Activated CD4-positive, alpha-beta T cell treated with anti-CD3 and anti-CD28 coated beads, Interleukin-2, amount 10 ng/mL, durations not matched to agents 24 days and 14 days (primary cell): ENCODE results near the gene RPP14. TPM values are rescaled to one million over a fixed set of nuclear protein-coding genes. Genes with fewer than 3 reads are reported as not detected.

Experiments
- DNase-seq: peaks from one replicate; pipeline ENCODE4 v3.0.0; 2022
- H3K27ac Mint-ChIP-seq: one replicate; pipeline ENCODE4 v1.8.0; 2022; ENCODE audit warnings: mild to moderate bottlenecking, mixed read lengths
- H3K27me3 Mint-ChIP-seq: one replicate; pipeline ENCODE4 v1.8.0; 2022; ENCODE audit warnings: mixed read lengths
- H3K36me3 Mint-ChIP-seq: one replicate; pipeline ENCODE4 v1.8.0; 2022; ENCODE audit warnings: low read depth, mild to moderate bottlenecking, mixed read lengths
- H3K4me1 Mint-ChIP-seq: one replicate; pipeline ENCODE4 v1.8.0; 2021; ENCODE audit warnings: mixed read lengths
- H3K4me3 Mint-ChIP-seq: one replicate; pipeline ENCODE4 v1.8.0; 2022; ENCODE audit warnings: mild to moderate bottlenecking, moderate library complexity, mixed read lengths
- H3K9me3 Mint-ChIP-seq: one replicate; pipeline ENCODE4 v1.8.0; 2021; ENCODE audit warnings: mixed read lengths
- intact Hi-C: fragments of 100-400 bp; cut with micrococcal nuclease; formaldehyde crosslinking; loops from one replicate; pipeline ENCODE4 v1.15.1; 2023
- total RNA-seq: library from RNA; stranded (reverse); gene quantifications from 2 replicates; pipeline ENCODE4 v1.2.3, GENCODE V29; 2022

The RPP14 gene
- total RNA-seq, 1 donor from 2014 or later, result 25.2 TPM

GRCh38 chr3:58345457-58345856 is 39.4 kb downstream of the RPP14 start:
- intact Hi-C loops, result no loop called here
- no peaks in the 10 kb centered on the region for H3K9me3 Mint-ChIP-seq
- no peak for DNase-seq
- no peaks in the 10 kb centered on the region for H3K27me3 Mint-ChIP-seq
- no peak overlapping the region for H3K4me3 Mint-ChIP-seq
- peaks cover 48% of the 10 kb centered on the region for H3K4me1 Mint-ChIP-seq
- no peak overlapping the region for H3K27ac Mint-ChIP-seq
- peaks cover 43% of the 10 kb centered on the region for H3K36me3 Mint-ChIP-seq

GRCh38 chr3:58346368-58346767 is 40.3 kb downstream of the RPP14 start:
- no peaks in the 10 kb centered on the region for H3K27me3 Mint-ChIP-seq
- H3K9me3 Mint-ChIP-seq, result no peaks in the 10 kb centered on the region
- H3K4me1 Mint-ChIP-seq, result peaks cover 51% of the 10 kb centered on the region
- H3K36me3 Mint-ChIP-seq, result peaks cover 35% of the 10 kb centered on the region
- no peak for DNase-seq
- H3K4me3 Mint-ChIP-seq, result peak overlapping the region; percentile 8
- peak overlapping the region; percentile 68 for H3K27ac Mint-ChIP-seq
- intact Hi-C loops, result loop anchor here (1.0 kb wide), 1 partner anchor 11 kb away; no protein-coding TSS in a partner anchor

GRCh38 chr3:58347984-58348383 is 41.9 kb downstream of the RPP14 start:
- Mint-ChIP-seq H3K9me3 (no peaks in the 10 kb centered on the region), H3K36me3 (peaks cover 31% of the 10 kb centered on the region), H3K27me3 (no peaks in the 10 kb centered on the region), H3K27ac (peak overlapping the region; percentile 11), H3K4me1 (peaks cover 65% of the 10 kb centered on the region), H3K4me3 (no peak overlapping the region)
- intact Hi-C loops, result no loop called here
- DNase-seq, result no peak

GRCh38 chr3:58349792-58350626 is 44.0 kb downstream of the RPP14 start:
- peak overlapping the region; percentile 82 for H3K27ac Mint-ChIP-seq
- peaks cover 74% of the 10 kb centered on the region for H3K4me1 Mint-ChIP-seq

DNA sequence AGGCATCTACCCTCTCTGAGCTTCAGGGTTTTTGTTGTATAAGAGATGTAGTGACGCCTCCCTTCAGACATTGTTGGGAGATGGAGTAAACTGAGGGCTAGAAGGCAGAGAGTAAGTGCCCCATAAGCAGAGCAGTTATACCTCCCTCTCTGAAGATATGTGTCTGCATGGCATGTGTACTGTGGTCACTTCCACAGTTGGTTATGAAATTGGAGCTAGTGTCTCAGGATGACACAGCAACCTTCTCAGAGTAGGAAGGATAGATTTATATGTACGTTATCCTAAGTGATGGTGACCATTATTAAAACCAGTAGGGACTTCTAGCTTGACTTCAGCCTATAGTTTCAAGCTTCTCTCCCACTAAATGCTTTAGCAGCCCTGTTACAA is 44.6 kb downstream of the RPP14 start:
- H3K4me1 Mint-ChIP-seq, result peaks cover 79% of the 10 kb centered on the region
- H3K36me3 Mint-ChIP-seq, result peaks cover 25% of the 10 kb centered on the region
- H3K27me3 Mint-ChIP-seq, result no peaks in the 10 kb centered on the region
- intact Hi-C loops, result no loop called here
- H3K4me3 Mint-ChIP-seq, result peak overlapping the region; percentile 58
- peak overlapping the region; percentile 82 for H3K27ac Mint-ChIP-seq
- no peaks in the 10 kb centered on the region for H3K9me3 Mint-ChIP-seq
- DNase-seq, result no peak

More at GRCh38 chr3:58349792-58350626, 44.0 kb downstream of the RPP14 start:
- peak overlapping the region; percentile 58 for H3K4me3 Mint-ChIP-seq
- no peaks in the 10 kb centered on the region for H3K9me3 Mint-ChIP-seq
- no peaks in the 10 kb centered on the region for H3K27me3 Mint-ChIP-seq
- intact Hi-C loops, result no loop called here
- peaks cover 26% of the 10 kb centered on the region for H3K36me3 Mint-ChIP-seq
- peak; percentile 73 for DNase-seq

- DNase-seq, result peak; percentile 63
- peaks cover 82% of the 10 kb centered on the region for H3K4me1 Mint-ChIP-seq
- H3K4me3 Mint-ChIP-seq, result peak overlapping the region; percentile 39
- no peaks in the 10 kb centered on the region for H3K9me3 Mint-ChIP-seq
- no peaks in the 10 kb centered on the region for H3K27me3 Mint-ChIP-seq
- peak overlapping the region; percentile 77 for H3K27ac Mint-ChIP-seq
- intact Hi-C loops, result loop anchor here (1.0 kb wide), 1 partner anchor 44 kb away; no protein-coding TSS in a partner anchor
- H3K36me3 Mint-ChIP-seq, result peaks cover 21% of the 10 kb centered on the region
Measured at GRCh38 chr3:58351920-58352319, 45.9 kb downstream of the RPP14 start.

DNA sequence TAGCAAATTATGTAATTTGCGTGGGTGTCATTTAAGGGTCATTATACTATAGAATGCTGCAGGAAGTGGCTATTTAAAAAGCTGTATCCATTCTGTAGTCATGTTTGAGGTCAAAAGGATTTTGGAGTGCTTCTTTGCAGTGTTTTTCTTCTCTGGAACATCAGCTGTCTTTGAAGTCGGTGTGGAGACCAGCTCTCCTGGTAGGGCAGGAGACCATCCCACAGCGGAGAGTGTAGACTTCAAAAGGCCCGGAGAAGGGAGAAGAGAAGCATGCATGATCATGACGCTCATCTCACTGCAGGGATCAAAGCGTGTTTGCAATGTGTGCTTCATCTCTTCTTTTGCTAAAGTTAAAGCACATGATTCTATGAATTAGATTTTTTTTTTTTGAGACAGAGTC is 46.6 kb downstream of the RPP14 start:
- Mint-ChIP-seq H3K36me3 (peaks cover 21% of the 10 kb centered on the region), H3K9me3 (no peaks in the 10 kb centered on the region), H3K4me3 (peak overlapping the region; percentile 5), H3K27ac (peak overlapping the region; percentile 77), H3K27me3 (no peaks in the 10 kb centered on the region), H3K4me1 (peaks cover 84% of the 10 kb centered on the region)
- intact Hi-C loops, result loop anchor here (1.0 kb wide), 1 partner anchor 44 kb away; no protein-coding TSS in a partner anchor
- DNase-seq, result no peak

DNA sequence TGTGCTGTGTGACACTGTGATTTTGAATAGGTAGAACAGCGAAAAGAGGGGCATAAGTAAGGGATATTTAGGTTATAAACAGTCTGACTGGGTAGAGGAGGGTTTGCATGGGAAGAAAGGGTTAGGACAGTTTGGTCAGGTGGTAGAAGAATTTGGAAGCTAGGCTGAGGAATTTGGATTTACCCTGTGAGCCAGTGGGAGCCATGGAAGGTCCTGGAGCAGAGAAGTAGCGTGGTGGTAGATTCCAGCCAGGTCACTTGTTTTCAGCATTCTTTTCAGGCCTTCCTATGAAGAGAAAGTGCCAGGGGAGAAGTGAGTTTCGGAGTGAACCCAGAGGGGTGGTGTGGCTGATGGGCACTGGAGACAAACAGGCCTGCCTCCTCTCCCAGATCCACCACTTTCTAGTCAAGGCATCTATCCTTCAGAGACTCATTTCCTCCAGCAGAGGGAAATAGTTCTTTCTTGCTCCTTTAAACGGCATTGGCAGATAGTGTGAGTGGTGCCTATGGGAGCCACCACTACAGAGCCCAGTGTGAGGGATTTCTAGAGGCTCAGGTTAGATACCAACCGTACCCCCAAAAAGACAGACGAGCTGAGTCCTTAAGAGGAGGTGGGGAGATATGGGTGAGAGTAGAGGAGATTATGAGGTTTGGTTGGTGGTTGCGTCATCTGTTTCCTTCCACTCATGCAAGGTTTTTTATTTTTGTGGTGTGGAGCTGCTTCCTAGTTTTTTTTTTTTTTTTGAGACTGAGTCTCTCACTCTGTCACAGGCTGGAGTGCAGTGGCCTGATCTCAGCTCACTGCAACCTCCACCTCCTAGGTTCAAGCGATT is 47.9 kb downstream of the RPP14 start:
- no peaks in the 10 kb centered on the region for H3K27me3 Mint-ChIP-seq
- peak overlapping the region; percentile 92 for H3K27ac Mint-ChIP-seq
- H3K36me3 Mint-ChIP-seq, result peaks cover 13% of the 10 kb centered on the region
- H3K9me3 Mint-ChIP-seq, result no peaks in the 10 kb centered on the region
- peak overlapping the region; percentile 82 for H3K4me3 Mint-ChIP-seq
- H3K4me1 Mint-ChIP-seq, result peaks cover 83% of the 10 kb centered on the region
- peak; percentile 87 for DNase-seq
- intact Hi-C loops, result loop anchor here (1.0 kb wide), 1 partner anchor 19 kb away; no protein-coding TSS in a partner anchor

GRCh38 chr3:58355179-58355578 is 49.1 kb downstream of the RPP14 start:
- Mint-ChIP-seq H3K36me3 (peaks cover 7% of the 10 kb centered on the region), H3K4me1 (peaks cover 73% of the 10 kb centered on the region), H3K27me3 (no peaks in the 10 kb centered on the region), H3K4me3 (no peak overlapping the region), H3K27ac (peak overlapping the region; percentile 65), H3K9me3 (no peaks in the 10 kb centered on the region)
- no peak for DNase-seq
- intact Hi-C loops, result no loop called here

DNA sequence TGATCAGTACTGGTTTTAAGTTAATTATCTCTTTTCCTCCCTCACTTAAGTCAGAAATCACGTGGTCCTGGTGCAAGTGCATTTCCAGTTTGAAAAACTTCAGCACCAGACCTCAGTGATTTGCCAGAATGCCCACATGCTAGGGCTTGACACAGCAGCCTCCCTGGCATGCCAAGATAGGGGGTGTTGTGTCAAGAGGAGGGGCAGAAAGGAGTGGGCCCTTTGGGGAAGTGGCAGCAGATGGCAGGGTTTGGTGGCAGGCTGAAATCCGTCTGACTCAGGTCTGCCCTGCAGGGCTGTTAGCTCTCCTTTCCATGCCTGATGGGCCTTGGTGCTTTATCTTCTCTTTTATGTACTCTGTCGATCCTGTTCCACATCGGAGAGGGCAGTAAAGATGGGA is 50.0 kb downstream of the RPP14 start:
- Mint-ChIP-seq H3K4me3 (no peak overlapping the region), H3K36me3 (peaks cover 7% of the 10 kb centered on the region), H3K9me3 (no peaks in the 10 kb centered on the region), H3K27me3 (no peaks in the 10 kb centered on the region), H3K4me1 (peaks cover 65% of the 10 kb centered on the region), H3K27ac (peak overlapping the region; percentile 48)
- intact Hi-C loops, result no loop called here
- DNase-seq, result no peak

DNA sequence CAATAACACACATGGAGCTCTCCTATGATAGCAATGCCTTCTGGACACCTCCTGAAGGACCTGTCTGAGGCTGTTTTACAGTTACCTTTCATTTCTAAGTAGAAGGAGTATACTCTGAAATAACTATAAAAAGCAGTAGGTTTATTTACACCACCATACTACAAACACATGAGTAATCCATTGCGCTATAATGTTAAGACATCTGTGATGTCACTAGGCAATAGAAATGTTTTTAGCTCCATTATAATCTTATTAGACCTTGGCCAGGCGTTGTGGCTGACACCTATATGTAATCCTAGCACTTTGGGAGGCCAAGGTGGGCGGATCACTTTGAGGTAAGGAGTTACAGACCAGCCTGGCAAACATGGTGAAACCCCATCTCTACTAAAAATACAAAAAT is 51.4 kb downstream of the RPP14 start:
- H3K4me3 Mint-ChIP-seq, result peak overlapping the region; percentile 41
- no peaks in the 10 kb centered on the region for H3K27me3 Mint-ChIP-seq
- no peaks in the 10 kb centered on the region for H3K9me3 Mint-ChIP-seq
- H3K36me3 Mint-ChIP-seq, result peaks cover 9% of the 10 kb centered on the region
- H3K27ac Mint-ChIP-seq, result peak overlapping the region; percentile 91
- H3K4me1 Mint-ChIP-seq, result peaks cover 55% of the 10 kb centered on the region
- intact Hi-C loops, result no loop called here
- no peak for DNase-seq

GRCh38 chr3:58358092-58358491 is 52.0 kb downstream of the RPP14 start:
- Mint-ChIP-seq H3K27me3 (no peaks in the 10 kb centered on the region), H3K36me3 (peaks cover 6% of the 10 kb centered on the region), H3K4me1 (peaks cover 50% of the 10 kb centered on the region), H3K4me3 (no peak overlapping the region), H3K9me3 (no peaks in the 10 kb centered on the region), H3K27ac (peak overlapping the region; percentile 91)
- intact Hi-C loops, result loop anchor here (1.0 kb wide), 1 partner anchor 34 kb away; no protein-coding TSS in a partner anchor
- no peak for DNase-seq

GRCh38 chr3:58358808-58359207 is 52.8 kb downstream of the RPP14 start:
- DNase-seq, result no peak
- Mint-ChIP-seq H3K36me3 (peaks cover 10% of the 10 kb centered on the region), H3K27me3 (no peaks in the 10 kb centered on the region), H3K4me1 (peaks cover 44% of the 10 kb centered on the region), H3K4me3 (no peak overlapping the region), H3K27ac (no peak overlapping the region), H3K9me3 (no peaks in the 10 kb centered on the region)
- intact Hi-C loops, result loop anchor here (1.0 kb wide), 1 partner anchor 35 kb away; no protein-coding TSS in a partner anchor

- Mint-ChIP-seq H3K9me3 (no peaks in the 10 kb centered on the region), H3K27ac (no peak overlapping the region), H3K4me3 (no peak overlapping the region), H3K4me1 (peaks cover 38% of the 10 kb centered on the region), H3K36me3 (peaks cover 8% of the 10 kb centered on the region), H3K27me3 (no peaks in the 10 kb centered on the region)
- intact Hi-C loops, result no loop called here
- DNase-seq, result no peak
Measured at GRCh38 chr3:58359621-58360020, 53.6 kb downstream of the RPP14 start.
